K562 (cell line): Measurements from ENCODE around the gene NTSR1. TPM values are rescaled to one million over a fixed set of nuclear protein-coding genes. Genes with fewer than 3 reads are reported as not detected.

Experiments
- ATAC-seq: fragments of 200-7000 bp; cut with Tn5 transposase; 3 replicates; pipeline ENCODE4 v1.9.1; 2020; ENCODE audit warnings: moderate library complexity
- BruUV-seq: library from RNA; stranded (reverse); fragments of 400-500 nt; replicated peaks from 2 replicates; lab custom pipeline; 2021; lab: Mats Ljungman, UMichigan
- CTCF ChIA-PET: fragments of 300-600 bp; formaldehyde crosslinking; extraction: SDS; loops from one replicate; lab custom pipeline; 2021; ENCODE audit warnings: low intra/inter-chr PET ratio; lab: Yijun Ruan, JAX
- POLR2A ChIA-PET: fragments of 300-600, 350-650 bp; sonication (Branson Sonifier 250); formaldehyde crosslinking; extraction: SDS; loops from one replicate; lab custom pipeline; 2021; ENCODE audit warnings: antibody characterized with exemption, inconsistent platforms; lab: Yijun Ruan, JAX
- DNase-seq, 4 experiments: peaks; one replicate each; pipeline versions ENCODE4 v3.0.0 to v3.0.0-alpha.2; 2011 to 2018; ENCODE audit warnings: low spot score in 3 of 4, mixed read lengths in 3 of 4; ENCODE audit errors: extremely low read depth in 1 of 4
- FAIRE-seq: peaks from 2 replicates; lab custom pipeline; 2011; peaks lifted over from hg19 to GRCh38; lab: Jason Lieb, UNC
- H2AFZ ChIP-seq: 2 replicates; pipeline ENCODE4 v1.6.0; 2011; ENCODE audit warnings: low read depth, low read length, control low read depth, inconsistent platforms
- H3K27ac ChIP-seq: fragments of 200-600 bp; 3 replicates; pipeline ENCODE4 v1.8.0; 2011; ENCODE audit warnings: low read depth, mild to moderate bottlenecking, control low read depth, inconsistent platforms, low read length, moderate library complexity, mixed read lengths; ENCODE audit errors: extremely low read depth
- H3K27me3 ChIP-seq, 2 experiments: fragments of 300-600 bp in 1 of 2; 2 replicates in 1 of 2; 3 replicates in 1 of 2; pipeline versions ENCODE4 v1.6.0 to v1.8.0; 2011; ENCODE audit warnings: inconsistent platforms in 2 of 2, low read length in 2 of 2, mild to moderate bottlenecking in 1 of 2, mixed read lengths in 1 of 2, moderate library complexity in 1 of 2; ENCODE audit not compliant: control insufficient read depth in 2 of 2, insufficient read depth in 2 of 2
- H3K36me3 ChIP-seq: fragments of 300-600 bp; 3 replicates; pipeline ENCODE4 v1.8.0; 2011; ENCODE audit warnings: mild to moderate bottlenecking, low read length, inconsistent platforms; ENCODE audit not compliant: control insufficient read depth, insufficient read depth
- H3K4me1 ChIP-seq, 2 experiments: fragments of 200-600 bp in 1 of 2; replicated peaks in 1 of 2; 2 replicates in 1 of 2; 3 replicates in 1 of 2; pipeline versions ENCODE4 v1.5.1 to v1.8.0; 2011; ENCODE audit warnings: inconsistent platforms in 2 of 2, low read length in 2 of 2, mild to moderate bottlenecking in 1 of 2, mixed read lengths in 1 of 2, moderate library complexity in 1 of 2; ENCODE audit not compliant: control insufficient read depth in 2 of 2, insufficient read depth in 2 of 2
- H3K4me2 ChIP-seq: 2 replicates; pipeline ENCODE4 v1.6.1; 2011; ENCODE audit warnings: low read length, control low read depth, inconsistent platforms, mixed read lengths; ENCODE audit not compliant: insufficient read depth
- H3K4me3 ChIP-seq: fragments of 200-600 bp; sonication (generic), shearing (Covaris generic); 2 replicates; pipeline ENCODE4 v1.5.1; 2016; ENCODE audit warnings: control low read depth, inconsistent platforms
- H3K79me2 ChIP-seq: fragments of 200-600 bp; 3 replicates; pipeline ENCODE4 v1.8.0; 2011; ENCODE audit warnings: low read length, inconsistent platforms; ENCODE audit not compliant: control insufficient read depth, insufficient read depth
- H3K9ac ChIP-seq, 2 experiments: 2 replicates each; pipeline versions ENCODE4 v1.6.0 to v1.6.1; 2011; ENCODE audit warnings: low read depth in 2 of 2, low read length in 2 of 2, control low read depth in 1 of 2, inconsistent platforms in 1 of 2, mild to moderate bottlenecking in 1 of 2, mixed read lengths in 1 of 2; ENCODE audit not compliant: insufficient read depth in 1 of 2
- H3K9me1 ChIP-seq: one replicate; pipeline ENCODE4 v1.6.0; 2011; ENCODE audit warnings: inconsistent platforms, mild to moderate bottlenecking, low read length, moderate library complexity; ENCODE audit not compliant: control insufficient read depth, insufficient read depth
- H3K9me3 ChIP-seq: replicated peaks from 2 replicates; pipeline ENCODE4 v1.5.1; 2011; ENCODE audit warnings: low read depth, low read length, inconsistent platforms; ENCODE audit not compliant: control insufficient read depth, insufficient read depth
- H4K20me1 ChIP-seq: replicated peaks from 2 replicates; pipeline ENCODE4 v1.6.1; 2011; ENCODE audit warnings: low read length, inconsistent platforms, mixed read lengths; ENCODE audit not compliant: control insufficient read depth, insufficient read depth
- BRCA1 ChIP-seq, 2 experiments: fragments of 450-650 bp in 1 of 2; sonication (generic) in 1 of 2; formaldehyde crosslinking in 1 of 2; IDR thresholded peaks; 2 replicates each; pipeline versions ENCODE4 v1.5.0 to v1.6.1; 2017 to 2020; ENCODE audit warnings: mild to moderate bottlenecking in 1 of 2, missing genetic modification reagents in 1 of 2
- FOXK1 ChIP-seq: sonication (generic); formaldehyde crosslinking; IDR thresholded peaks from 2 replicates; pipeline ENCODE4 v1.8.0; 2022; ENCODE audit warnings: missing genetic modification reagents, mild to moderate bottlenecking, borderline replicate concordance
- HMGXB4 ChIP-seq: sonication (generic); formaldehyde crosslinking; IDR thresholded peaks from 2 replicates; pipeline ENCODE4 v1.8.1; 2023; ENCODE audit warnings: mild to moderate bottlenecking, missing genetic modification reagents
- HNRNPL ChIP-seq: fragments of 200-400 bp; formaldehyde crosslinking; IDR thresholded peaks from 2 replicates; pipeline ENCODE4 v1.6.1; 2017; ENCODE audit warnings: low read depth, mild to moderate bottlenecking, low read length
- TAF9B ChIP-seq: fragments of 450-650 bp; IDR thresholded peaks from 2 replicates; pipeline ENCODE4 v1.6.1; 2018; ENCODE audit warnings: mild to moderate bottlenecking; ENCODE audit not compliant: partially characterized antibody
- ZFX ChIP-seq: sonication (generic); formaldehyde crosslinking; IDR thresholded peaks from 2 replicates; pipeline ENCODE4 v1.8.0; 2022; ENCODE audit warnings: mild to moderate bottlenecking, missing genetic modification reagents, moderate library complexity
- WGBS: fragments of 100-300 bp; shearing (Covaris generic); methylation state at CpG from one replicate; pipeline ENCODE4 v1.1.6; 2016; ENCODE audit warnings: low coverage, mixed read lengths; ENCODE audit not compliant: insufficient coverage; ENCODE audit errors: missing lambda C conversion rate; 5-methylcytosine and 5-hydroxymethylcytosine counted together
- in situ Hi-C: fragments of 300-500 bp; cut with MboI; formaldehyde crosslinking; loops from 4 replicates; pipeline ENCODE4 v1.15.0; 2018; ENCODE audit warnings: inconsistent platforms, mixed read lengths
- intact Hi-C: fragments of 100-400 bp; cut with micrococcal nuclease; formaldehyde crosslinking; loops from 2 replicates; pipeline ENCODE4 v1.14.2; 2022
- polyA plus RNA-seq, 8 experiments: library from polyadenylated mRNA; depleted of rRNA in 4 of 8; stranded (reverse) in 5 of 8; unstranded in 3 of 8; fragments of >200 nt; fragmentation: Nextera tagmentation in 2 of 8; fragmentation: Illumina TruSeq in 1 of 8; extraction: Ambion mirVana in 2 of 8; extraction: Trizol in 1 of 8; gene quantifications; 2 replicates each; pipeline versions ENCODE4 v1.2.1 to v1.2.3, GENCODE V29; 2011 to 2014; ENCODE audit warnings: inconsistent platforms in 1 of 8, missing spikeins in 1 of 8
- total RNA-seq, 7 experiments: library from RNA; depleted of rRNA in 6 of 7; stranded (reverse); fragments of >200 nt in 6 of 7; fragmentation: Illumina TruSeq in 2 of 7; extraction: Trizol in 2 of 7; gene quantifications; 2 replicates each; pipeline versions ENCODE4 v1.2.1 to v1.2.3, GENCODE V29; 2011 to 2021; ENCODE audit warnings: low replicate concordance in 1 of 7

NTSR1 gene
- total and polyA plus RNA-seq, 9 of the 15 experiments (the other 6 are each of a cell fraction or from before 2014, with no cell fraction given), result 0.04 to 0.40 (median 0.13) TPM; not detected in 3

- BruUV-seq, result no TSS peak
- in situ Hi-C loops, result loop anchor here (5.0 kb wide), 1 partner anchor 126 kb away; no protein-coding TSS in a partner anchor
- FAIRE-seq, result no peak
- CTCF ChIA-PET, result interaction anchor here (2.8 kb wide), 1 partner anchor 126 kb away, joined by 20 read pairs; no protein-coding TSS in a partner anchor
- TF ChIP-seq ZFX (CRISPR knock-in tag), result no peak
- peak; percentile 64; the same call in 1 of the 2 replicates for TF ChIP-seq HNRNPL
- TF ChIP-seq BRCA1 (IDR thresholded peaks at IDR 0.05), result no peak
- no peak for TF ChIP-seq BRCA1 (CRISPR knock-in tag; IDR thresholded peaks at IDR 0.05)
- TF ChIP-seq FOXK1 (CRISPR knock-in tag), result no peak
- TF ChIP-seq TAF9B, result no peak
- no peak for TF ChIP-seq HMGXB4 (CRISPR knock-in tag)
- DNase-seq, result no peak
- H3K36me3 ChIP-seq, result peaks cover 53% of the 10 kb centered on the region; the same call in 2 of the 3 replicates
- no peak overlapping the region for H2AFZ ChIP-seq
- no peaks in the 10 kb centered on the region for H3K27me3 ChIP-seq
- H3K9me3 ChIP-seq, result no peaks in the 10 kb centered on the region
- no peak for ATAC-seq
- POLR2A ChIA-PET, result interaction anchor here (0.7 kb wide), 1 partner anchor 93 kb away, joined by 3 read pairs; no protein-coding TSS in a partner anchor
- no peak overlapping the region for H3K27ac ChIP-seq
- H3K79me2 ChIP-seq, result no peaks in the 10 kb centered on the region
- WGBS, result 87% methylated on average over 15 of the region's 33 CpGs
- no peak overlapping the region for H3K9ac ChIP-seq
- no peaks in the 10 kb centered on the region; the same call in 1 of the 2 replicates for H4K20me1 ChIP-seq
- H3K4me1 ChIP-seq, result peaks cover 0 to 45% of the 10 kb centered on the region in 2 experiments; a peak in 2 of 5 replicates
- H3K9me1 ChIP-seq, result no peaks in the 10 kb centered on the region
- no peak overlapping the region for H3K4me2 ChIP-seq
- intact Hi-C loops, result loop anchor here (5.0 kb wide), 1 partner anchor 141 kb away; no protein-coding TSS in a partner anchor
- no peak overlapping the region for H3K4me3 ChIP-seq
Measured at GRCh38 chr20:62665826-62666735, 42.6 kb upstream of the NTSR1 start.
